ENCODE measurements around the gene GALNT16. TPM values are rescaled to one million over a fixed set of nuclear protein-coding genes. Genes with fewer than 3 reads are reported as not detected.

The GALNT16 gene
- total and polyA plus RNA-seq, 2 of the 8 experiments (the other 6 are each of a cell fraction or from before 2014, with no cell fraction given), result 5.4 to 6.3 TPM

DNA sequence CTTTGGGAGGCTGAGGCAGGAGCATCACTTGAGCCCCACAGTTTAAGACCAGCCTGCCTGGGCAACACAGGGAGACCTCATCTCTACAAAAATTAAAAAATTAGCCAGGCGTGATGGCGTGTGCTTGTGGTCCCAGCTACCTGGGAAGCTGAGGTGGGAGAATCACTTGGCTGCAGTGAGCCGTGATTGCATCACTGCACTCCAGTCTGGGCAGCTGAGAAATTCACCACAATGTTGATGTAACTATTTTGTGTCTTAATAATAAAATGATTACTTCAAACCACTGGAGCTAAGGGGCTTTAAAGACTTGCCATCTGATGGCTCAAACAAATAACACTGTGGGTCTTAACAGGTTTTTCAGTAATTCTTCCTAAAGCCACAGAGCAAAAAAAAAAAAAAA lies 127.4 kb downstream of the GALNT16 start:
- no peak overlapping the region for H4K91ac ChIP-seq (replicated peaks; ENCODE audit: insufficient read length, low read length)
- peaks cover 18 to 25% of the 10 kb centered on the region in 2 experiments for H4K20me1 ChIP-seq (replicated peaks in 1 of 2; ENCODE audit: control insufficient read depth in 1 of 2, insufficient read depth in 2 of 2, low read length in 2 of 2)
- WGBS, 2 experiments (ENCODE audit: extremely low coverage in 1 of 2, insufficient coverage in 1 of 2, insufficient read length in 1 of 2, insufficient replicate concordance in 2 of 2, low coverage in 1 of 2, low lambda C conversion rate in 2 of 2, missing lambda C conversion rate in 1 of 2), result 91% methylated on average over 3 of the region's 3 CpGs; no CpG with 5 or more reads in 1 of the 2 experiments
- ChIA-PET CTCF (ENCODE audit: partially characterized antibody) (interaction anchor here (1.2 to 1.5 kb wide), 2 partner anchors 87 to 145 kb away, joined by 3 to 4 read pairs; no protein-coding TSS in a partner anchor), POLR2A (ENCODE audit: partially characterized antibody) (interaction anchor here (0.7 to 11.9 kb wide), 7 partner anchors 9 to 70 kb away, joined by 3 to 131 read pairs (median 5); partner anchors contain the start of genes ERH and SLC39A9)
- H3K79me2 ChIP-seq (ENCODE audit: control insufficient read depth in 1 of 2, insufficient read depth in 2 of 2, low read length in 2 of 2), result peaks cover 26 to 95% of the 10 kb centered on the region in 2 experiments
- H2AFZ ChIP-seq (ENCODE audit: low read length), result no peak overlapping the region
- H3K27ac ChIP-seq (ENCODE audit: low read depth, low read length), result no peak overlapping the region
- no peak overlapping the region for H4K5ac ChIP-seq (ENCODE audit: insufficient read length, low read depth, low read length)
- H2BK5ac ChIP-seq (ENCODE audit: low read depth, low read length), result no peak overlapping the region
- no peak overlapping the region for H2BK120ac ChIP-seq (replicated peaks; ENCODE audit: low read depth, low read length)
- no peak overlapping the region for H3K56ac ChIP-seq (replicated peaks; ENCODE audit: insufficient read length, low read depth, low read length)
- no peak overlapping the region for H2BK15ac ChIP-seq (ENCODE audit: low read length)
- H4K8ac ChIP-seq (ENCODE audit: extremely low read depth, insufficient read depth, low read length), result no peak overlapping the region
- no peak overlapping the region for H2BK12ac ChIP-seq (ENCODE audit: low read depth, low read length)
- H2BK20ac ChIP-seq (ENCODE audit: low read length), result no peak overlapping the region
- no peak overlapping the region for H3K4me3 ChIP-seq (ENCODE audit: extremely low read depth in 1 of 4, insufficient read depth in 2 of 4, low read depth in 3 of 4, low read length in 4 of 4)
- peaks cover 12 to 82% (median 39%) of the 10 kb centered on the region in 4 experiments for H3K36me3 ChIP-seq (ENCODE audit: control insufficient read depth in 2 of 4, insufficient read depth in 4 of 4, low read length in 3 of 4)
- no peak overlapping the region for H3K18ac ChIP-seq (ENCODE audit: extremely low read depth, low read length)
- H3K4me2 ChIP-seq (ENCODE audit: insufficient read depth in 1 of 2, low read depth in 2 of 2, low read length in 2 of 2), result no peak overlapping the region
- H3K14ac ChIP-seq (ENCODE audit: insufficient read length), result no peak overlapping the region
- no peaks in the 10 kb centered on the region for H3K27me3 ChIP-seq (replicated peaks in 1 of 4; ENCODE audit: control insufficient read depth in 3 of 4, extremely low read depth in 1 of 4, insufficient read depth in 3 of 4, low read length in 3 of 4)
- H3K4me1 ChIP-seq (replicated peaks in 1 of 4; ENCODE audit: control insufficient read depth in 3 of 4, insufficient read depth in 4 of 4, low read length in 3 of 4), result 0 out of 7 replicates have a peak, but pooled peaks cover 0 to under 1% (median 0%) of the 10 kb centered on the region in 4 experiments
- H3K4ac ChIP-seq (replicated peaks; ENCODE audit: insufficient read length, low read depth, low read length), result no peak overlapping the region
- no peak overlapping the region for H3K23ac ChIP-seq (ENCODE audit: insufficient read length)
- H3K23me2 ChIP-seq (ENCODE audit: low read depth, low read length), result no peaks in the 10 kb centered on the region
- DNase-seq (ENCODE audit: low read depth in 1 of 2, low spot score in 2 of 2) (no peak), FAIRE-seq (no peak)
- no peak overlapping the region for H2AK5ac ChIP-seq (ENCODE audit: low read depth, low read length)
- H3K9me3 ChIP-seq (ENCODE audit: insufficient read depth in 2 of 2, low read depth in 1 of 2, low read length in 1 of 2), result no peaks in the 10 kb centered on the region
- peaks cover 11% of the 10 kb centered on the region for H3K79me1 ChIP-seq (ENCODE audit: low read depth, low read length)
- no peak overlapping the region for H3K9ac ChIP-seq (replicated peaks in 1 of 4; ENCODE audit: extremely low read depth in 1 of 4, low read depth in 3 of 4, low read length in 3 of 4)
- TF ChIP-seq RXRA (IDR thresholded peaks at IDR 0.05; ENCODE audit: insufficient read depth, low read depth, low read length) (no peak), KDM1A (IDR thresholded peaks at IDR 0.05; ENCODE audit: borderline replicate concordance, low read length) (no peak), RFX5 (IDR thresholded peaks at IDR 0.05; ENCODE audit: borderline replicate concordance, low read depth, low read length) (no peak), SP2 (IDR thresholded peaks at IDR 0.05; ENCODE audit: low read length) (no peak), SRF (IDR thresholded peaks at IDR 0.05; ENCODE audit: low read depth, low read length) (no peak), SUZ12 (IDR thresholded peaks at IDR 0.05; ENCODE audit: low read length) (no peak), RNF2 (IDR thresholded peaks at IDR 0.05; ENCODE audit: borderline replicate concordance, low read depth, low read length, missing control alignments, poor library complexity, severe bottlenecking) (no peak), YY1 (IDR thresholded peaks at IDR 0.05; ENCODE audit: low read depth, low read length) (no peak), TEAD4 (IDR thresholded peaks at IDR 0.05; ENCODE audit: low read depth, low read length) (no peak), EP300 (IDR thresholded peaks at IDR 0.05; ENCODE audit: borderline replicate concordance in 1 of 2, low read depth in 2 of 2, low read length in 2 of 2) (no peak)
- TF ChIP-seq, protein P1, sequence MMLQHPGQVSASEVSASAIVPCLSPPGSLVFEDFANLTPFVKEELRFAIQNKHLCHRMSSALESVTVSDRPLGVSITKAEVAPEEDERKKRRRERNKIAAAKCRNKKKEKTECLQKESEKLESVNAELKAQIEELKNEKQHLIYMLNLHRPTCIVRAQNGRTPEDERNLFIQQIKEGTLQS (IDR thresholded peaks at IDR 0.05; ENCODE audit: insufficient read depth, low read depth, low read length), result no peak
- TF ChIP-seq, protein P2, sequence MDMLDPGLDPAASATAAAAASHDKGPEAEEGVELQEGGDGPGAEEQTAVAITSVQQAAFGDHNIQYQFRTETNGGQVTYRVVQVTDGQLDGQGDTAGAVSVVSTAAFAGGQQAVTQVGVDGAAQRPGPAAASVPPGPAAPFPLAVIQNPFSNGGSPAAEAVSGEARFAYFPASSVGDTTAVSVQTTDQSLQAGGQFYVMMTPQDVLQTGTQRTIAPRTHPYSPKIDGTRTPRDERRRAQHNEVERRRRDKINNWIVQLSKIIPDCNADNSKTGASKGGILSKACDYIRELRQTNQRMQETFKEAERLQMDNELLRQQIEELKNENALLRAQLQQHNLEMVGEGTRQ (IDR thresholded peaks at IDR 0.05; ENCODE audit: low read length), result no peak

All from H1 (cell line).